HepG2 (cell line): ENCODE results near the gene GNMT. TPM values are rescaled to one million over a fixed set of nuclear protein-coding genes. Genes with fewer than 3 reads are reported as not detected.

Experiments used
- CBX1 ChIP-seq: IDR thresholded peaks from one replicate; pipeline ENCODE4 v1.6.1; 2016; ENCODE audit warnings: antibody characterized with exemption, low read depth
- GABPA ChIP-seq, 2 experiments: IDR thresholded peaks; 2 replicates each; pipeline ENCODE4 v1.6.1; 2011 to 2016; ENCODE audit warnings: low read depth in 2 of 2, low read length in 1 of 2, missing biosample characterization in 1 of 2, missing genetic modification characterization in 1 of 2
- HOXA3 ChIP-seq: sonication (generic); formaldehyde crosslinking; IDR thresholded peaks from 2 replicates; pipeline ENCODE4 v1.5.0; 2020; ENCODE audit warnings: missing genetic modification reagents
- KLF6 ChIP-seq: IDR thresholded peaks from 2 replicates; pipeline ENCODE4 v1.8.0; 2016; ENCODE audit warnings: missing biosample characterization, missing genetic modification reagents
- MATR3 ChIP-seq: sonication (generic); formaldehyde crosslinking; IDR thresholded peaks from 2 replicates; pipeline ENCODE4 v1.4.0; 2020; ENCODE audit warnings: missing genetic modification reagents
- NONO ChIP-seq, 2 experiments: fragments of 450-650 bp in 1 of 2; sonication (generic) in 1 of 2; formaldehyde crosslinking in 1 of 2; IDR thresholded peaks in 1 of 2; conservative IDR thresholded peaks in 1 of 2; 2 replicates each; pipeline versions ENCODE4 v1.6.1 to v1.8.0; 2017 to 2022; ENCODE audit warnings: mild to moderate bottlenecking in 1 of 2, missing genetic modification reagents in 1 of 2, moderate library complexity in 1 of 2
- SMARCC2 ChIP-seq: fragments of 450-650 bp; IDR thresholded peaks from 2 replicates; pipeline ENCODE4 v1.6.1; 2017; ENCODE audit warnings: antibody characterized with exemption, mild to moderate bottlenecking
- SP4 ChIP-seq: sonication (generic); formaldehyde crosslinking; IDR thresholded peaks from 2 replicates; pipeline ENCODE4 v1.8.1; 2023; ENCODE audit warnings: mild to moderate bottlenecking, missing genetic modification reagents
- SRY ChIP-seq: sonication (generic); formaldehyde crosslinking; IDR thresholded peaks from 2 replicates; pipeline ENCODE4 v1.8.0; 2022; ENCODE audit warnings: mild to moderate bottlenecking, missing genetic modification reagents
- U2AF1 ChIP-seq: fragments of 200-400 bp; formaldehyde crosslinking; optimal IDR thresholded peaks from 2 replicates; pipeline ENCODE3; 2017; ENCODE audit warnings: mild to moderate bottlenecking, low read depth, low read length
- ZBTB20 ChIP-seq: sonication (generic); formaldehyde crosslinking; IDR thresholded peaks from 2 replicates; pipeline ENCODE4 v1.8.1; 2023; ENCODE audit warnings: missing genetic modification reagents, low read depth, mild to moderate bottlenecking, borderline replicate concordance
- ZFP41 ChIP-seq: sonication (generic); formaldehyde crosslinking; IDR thresholded peaks from 2 replicates; pipeline ENCODE4 v1.4.0; 2020; ENCODE audit warnings: mild to moderate bottlenecking, missing genetic modification reagents, borderline replicate concordance
- ZNF446 ChIP-seq: sonication (generic); formaldehyde crosslinking; IDR thresholded peaks from 2 replicates; pipeline ENCODE4 v1.5.0; 2020; ENCODE audit warnings: mild to moderate bottlenecking, missing genetic modification reagents
- ZNF550 ChIP-seq: sonication (generic); formaldehyde crosslinking; IDR thresholded peaks from 2 replicates; pipeline ENCODE4 v1.4.0; 2020; ENCODE audit warnings: mild to moderate bottlenecking, missing genetic modification reagents, borderline replicate concordance
- ZNF556 ChIP-seq: sonication (generic); formaldehyde crosslinking; IDR thresholded peaks from 2 replicates; pipeline ENCODE4 v1.4.0; 2020; ENCODE audit warnings: mild to moderate bottlenecking, missing genetic modification reagents, borderline replicate concordance
- ZNF569 ChIP-seq: sonication (generic); formaldehyde crosslinking; IDR thresholded peaks from 2 replicates; pipeline ENCODE4 v1.5.0; 2020; ENCODE audit warnings: mild to moderate bottlenecking, missing genetic modification reagents, moderate library complexity, borderline replicate concordance
- ZNF737 ChIP-seq: sonication (generic); formaldehyde crosslinking; IDR thresholded peaks from 2 replicates; pipeline ENCODE4 v1.5.0; 2020; ENCODE audit warnings: missing genetic modification reagents, mild to moderate bottlenecking, borderline replicate concordance
- ZNF782 ChIP-seq: sonication (generic); formaldehyde crosslinking; IDR thresholded peaks from 2 replicates; pipeline ENCODE4 v1.4.0; 2020; ENCODE audit warnings: missing genetic modification reagents, mild to moderate bottlenecking, borderline replicate concordance
- ZSCAN20 ChIP-seq: sonication (generic); formaldehyde crosslinking; IDR thresholded peaks from 2 replicates; pipeline ENCODE4 v1.4.0; 2020; ENCODE audit warnings: missing genetic modification reagents, mild to moderate bottlenecking, borderline replicate concordance
- polyA plus RNA-seq, 8 experiments: library from polyadenylated mRNA; depleted of rRNA in 3 of 8; stranded (reverse) in 7 of 8; unstranded in 1 of 8; fragments of >200 nt; fragmentation: Illumina TruSeq in 4 of 8; extraction: Trizol in 4 of 8; gene quantifications; 2 replicates each; pipeline versions ENCODE4 v1.2.1 to v1.2.3, GENCODE V29; 2011 to 2016; ENCODE audit warnings: low read depth in 4 of 8, missing spikeins in 1 of 8, mixed read lengths in 1 of 8; ENCODE audit not compliant: insufficient read depth in 1 of 8
- total RNA-seq, 5 experiments: library from RNA; depleted of rRNA; stranded (reverse); fragments of >200 nt; fragmentation: Illumina TruSeq; extraction: Trizol; gene quantifications; 2 replicates each; pipeline ENCODE4 v1.2.3, GENCODE V29; 2016; ENCODE audit warnings: low read depth in 1 of 5
- TF ChIP-seq, protein P1 (sequence below): sonication (generic); formaldehyde crosslinking; IDR thresholded peaks from 2 replicates; pipeline ENCODE4 v1.8.0; 2022; ENCODE audit warnings: missing genetic modification reagents, mild to moderate bottlenecking, moderate library complexity, borderline replicate concordance
- TF ChIP-seq, protein P2 (sequence below): sonication (generic); formaldehyde crosslinking; IDR thresholded peaks from 2 replicates; pipeline ENCODE4 v1.5.0; 2020; ENCODE audit warnings: mild to moderate bottlenecking, missing genetic modification reagents
- TF ChIP-seq, protein P3 (sequence below): sonication (generic); formaldehyde crosslinking; IDR thresholded peaks from 2 replicates; pipeline ENCODE4 v1.8.0; 2022; ENCODE audit warnings: mild to moderate bottlenecking, missing genetic modification reagents

GNMT gene
- total and polyA plus RNA-seq, 2 of the 13 experiments (the other 11 are each of a cell fraction or from before 2014, with no cell fraction given): 2.8 to 7.0 TPM

DNA sequence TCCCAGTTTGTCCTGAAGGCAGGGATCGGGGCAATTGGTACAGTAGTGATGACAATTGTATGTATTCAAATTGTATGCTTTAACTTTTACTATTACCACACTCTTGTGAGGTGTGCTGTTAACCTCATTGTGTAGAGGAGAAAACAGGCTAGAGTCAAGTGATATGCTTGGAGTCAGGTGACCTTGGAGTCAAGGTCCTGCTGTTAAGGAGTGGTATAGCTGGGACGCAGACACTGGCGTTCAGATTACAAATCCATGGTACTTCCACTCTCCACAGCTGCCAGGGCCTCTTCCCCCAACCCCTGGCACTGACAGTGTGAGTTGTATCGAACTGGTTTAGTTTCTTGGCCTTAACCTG lies 20.8 kb upstream of the GNMT start (continued):
- no peak for TF ChIP-seq ZFP41 (CRISPR knock-in tag)
- no peak for TF ChIP-seq GABPA (IDR thresholded peaks at IDR 0.05; ENCODE audit: low read depth, low read length)
- 0 out of 2 replicates have a peak, but pooled peaks have one; percentile 1 for TF ChIP-seq GABPA (CRISPR knock-in tag; IDR thresholded peaks at IDR 0.05; ENCODE audit: low read depth)
- no peak for TF ChIP-seq ZBTB20
- TF ChIP-seq ZNF446 (CRISPR knock-in tag): no peak
- TF ChIP-seq SMARCC2: no peak
- TF ChIP-seq ZNF550 (CRISPR knock-in tag): no peak
- no peak for TF ChIP-seq CBX1
- no peak for TF ChIP-seq SRY
- TF ChIP-seq MATR3 (CRISPR knock-in tag): no peak
- TF ChIP-seq ZNF737 (CRISPR knock-in tag): no peak
- TF ChIP-seq, protein P1, sequence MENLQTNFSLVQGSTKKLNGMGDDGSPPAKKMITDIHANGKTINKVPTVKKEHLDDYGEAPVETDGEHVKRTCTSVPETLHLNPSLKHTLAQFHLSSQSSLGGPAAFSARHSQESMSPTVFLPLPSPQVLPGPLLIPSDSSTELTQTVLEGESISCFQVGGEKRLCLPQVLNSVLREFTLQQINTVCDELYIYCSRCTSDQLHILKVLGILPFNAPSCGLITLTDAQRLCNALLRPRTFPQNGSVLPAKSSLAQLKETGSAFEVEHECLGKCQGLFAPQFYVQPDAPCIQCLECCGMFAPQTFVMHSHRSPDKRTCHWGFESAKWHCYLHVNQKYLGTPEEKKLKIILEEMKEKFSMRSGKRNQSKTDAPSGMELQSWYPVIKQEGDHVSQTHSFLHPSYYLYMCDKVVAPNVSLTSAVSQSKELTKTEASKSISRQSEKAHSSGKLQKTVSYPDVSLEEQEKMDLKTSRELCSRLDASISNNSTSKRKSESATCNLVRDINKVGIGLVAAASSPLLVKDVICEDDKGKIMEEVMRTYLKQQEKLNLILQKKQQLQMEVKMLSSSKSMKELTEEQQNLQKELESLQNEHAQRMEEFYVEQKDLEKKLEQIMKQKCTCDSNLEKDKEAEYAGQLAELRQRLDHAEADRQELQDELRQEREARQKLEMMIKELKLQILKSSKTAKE: no peak
- TF ChIP-seq ZNF569 (CRISPR knock-in tag): no peak
- TF ChIP-seq, protein P2, sequence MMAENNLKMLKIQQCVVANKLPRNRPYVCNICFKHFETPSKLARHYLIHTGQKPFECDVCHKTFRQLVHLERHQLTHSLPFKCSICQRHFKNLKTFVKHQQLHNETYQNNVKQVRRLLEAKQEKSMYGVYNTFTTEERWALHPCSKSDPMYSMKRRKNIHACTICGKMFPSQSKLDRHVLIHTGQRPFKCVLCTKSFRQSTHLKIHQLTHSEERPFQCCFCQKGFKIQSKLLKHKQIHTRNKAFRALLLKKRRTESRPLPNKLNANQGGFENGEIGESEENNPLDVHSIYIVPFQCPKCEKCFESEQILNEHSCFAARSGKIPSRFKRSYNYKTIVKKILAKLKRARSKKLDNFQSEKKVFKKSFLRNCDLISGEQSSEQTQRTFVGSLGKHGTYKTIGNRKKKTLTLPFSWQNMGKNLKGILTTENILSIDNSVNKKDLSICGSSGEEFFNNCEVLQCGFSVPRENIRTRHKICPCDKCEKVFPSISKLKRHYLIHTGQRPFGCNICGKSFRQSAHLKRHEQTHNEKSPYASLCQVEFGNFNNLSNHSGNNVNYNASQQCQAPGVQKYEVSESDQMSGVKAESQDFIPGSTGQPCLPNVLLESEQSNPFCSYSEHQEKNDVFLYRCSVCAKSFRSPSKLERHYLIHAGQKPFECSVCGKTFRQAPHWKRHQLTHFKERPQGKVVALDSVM (CRISPR knock-in tag): no peak; the same call in 1 of the 2 replicates
- no peak for TF ChIP-seq NONO (IDR thresholded peaks at IDR 0.05)
- peak; percentile 11; the same call in 1 of the 2 replicates for TF ChIP-seq NONO (CRISPR knock-in tag; conservative IDR thresholded peaks at IDR 0.05)
- TF ChIP-seq KLF6 (CRISPR knock-in tag): no peak
- TF ChIP-seq, protein P3, sequence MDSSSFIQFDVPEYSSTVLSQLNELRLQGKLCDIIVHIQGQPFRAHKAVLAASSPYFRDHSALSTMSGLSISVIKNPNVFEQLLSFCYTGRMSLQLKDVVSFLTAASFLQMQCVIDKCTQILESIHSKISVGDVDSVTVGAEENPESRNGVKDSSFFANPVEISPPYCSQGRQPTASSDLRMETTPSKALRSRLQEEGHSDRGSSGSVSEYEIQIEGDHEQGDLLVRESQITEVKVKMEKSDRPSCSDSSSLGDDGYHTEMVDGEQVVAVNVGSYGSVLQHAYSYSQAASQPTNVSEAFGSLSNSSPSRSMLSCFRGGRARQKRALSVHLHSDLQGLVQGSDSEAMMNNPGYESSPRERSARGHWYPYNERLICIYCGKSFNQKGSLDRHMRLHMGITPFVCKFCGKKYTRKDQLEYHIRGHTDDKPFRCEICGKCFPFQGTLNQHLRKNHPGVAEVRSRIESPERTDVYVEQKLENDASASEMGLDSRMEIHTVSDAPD: no peak
- TF ChIP-seq U2AF1: no peak
- TF ChIP-seq ZSCAN20: 0 out of 2 replicates have a peak, but pooled peaks have one; percentile 30
- TF ChIP-seq HOXA3 (CRISPR knock-in tag): 0 out of 2 replicates have a peak, but pooled peaks have one; percentile 4
- no peak for TF ChIP-seq ZNF556 (CRISPR knock-in tag)
- TF ChIP-seq ZNF782 (CRISPR knock-in tag): peak; percentile 4; the same call in 1 of the 2 replicates
- TF ChIP-seq SP4 (CRISPR knock-in tag): peak; percentile 16; the same call in 1 of the 2 replicates
